ENCODE results near the gene LRRC45. TPM values are rescaled to one million over a fixed set of nuclear protein-coding genes. Genes with fewer than 3 reads are reported as not detected.

Gene LRRC45
- total and polyA plus RNA-seq, 2 donors (not counting 3 experiments of a cell fraction or from before 2014, with no cell fraction given): 7.6 to 22.9 TPM

DNA sequence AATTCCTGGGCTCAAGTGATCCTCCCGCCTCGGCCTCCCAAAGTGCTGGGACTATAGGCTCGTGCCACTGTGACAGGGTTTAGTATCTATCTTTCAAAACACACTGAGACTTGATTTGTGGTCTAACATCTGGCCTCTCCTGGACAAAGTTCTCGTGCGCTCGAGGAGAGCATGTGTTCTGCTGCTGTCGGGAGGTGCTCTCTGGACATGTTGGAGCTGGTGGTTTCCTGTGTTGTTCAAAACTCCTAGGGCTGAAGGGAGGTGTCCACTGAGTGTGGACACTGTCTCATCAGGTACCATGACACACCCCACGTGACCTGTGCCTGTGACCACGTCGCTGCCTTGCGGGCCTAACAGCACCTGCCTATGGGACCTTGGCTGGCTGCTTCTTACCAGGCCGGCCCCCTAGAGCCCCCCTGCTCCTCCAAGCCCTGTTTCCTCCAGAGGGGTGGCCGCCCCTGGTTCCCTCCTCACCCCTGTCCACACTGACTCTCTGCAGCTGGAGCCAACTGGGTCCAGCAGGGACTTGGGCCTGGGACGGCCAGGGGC is 22.9 kb downstream of the LRRC45 start:
- FAIRE-seq (no peak), DNase-seq (ENCODE audit: low read depth, low spot score) (no peak)
- Histone ChIP-seq H2AFZ (ENCODE audit: low read depth, low read length) (no peak overlapping the region), H3K4me2 (ENCODE audit: insufficient read depth, low read length) (no peak overlapping the region), H3K9me3 (replicated peaks; ENCODE audit: control insufficient read depth, insufficient read depth, low read length) (no peaks in the 10 kb centered on the region), H3K27ac (ENCODE audit: insufficient read depth, low read depth, low read length) (no peak overlapping the region), H3K36me3 (ENCODE audit: control insufficient read depth in 2 of 2, extremely low read depth in 1 of 2, insufficient read depth in 2 of 2, low read length in 2 of 2) (peaks cover 0 to 7% of the 10 kb centered on the region in 2 experiments), H3K4me1 (ENCODE audit: control insufficient read depth, extremely low read depth, insufficient read depth, low read length) (peaks cover 6% of the 10 kb centered on the region), H3K9ac (replicated peaks; ENCODE audit: extremely low read depth, insufficient read depth, low read length) (no peak overlapping the region), H3K9me1 (replicated peaks; ENCODE audit: control insufficient read depth, extremely low read depth, insufficient read depth, low read length) (no peaks in the 10 kb centered on the region), H4K20me1 (replicated peaks; ENCODE audit: control insufficient read depth, extremely low read depth, insufficient read depth, low read length) (no peaks in the 10 kb centered on the region), H3K4me3 (replicated peaks in 1 of 3; ENCODE audit: insufficient read depth in 1 of 3, low read depth in 1 of 3, low read length in 3 of 3) (no peak overlapping the region), H3K79me2 (ENCODE audit: control insufficient read depth, insufficient read depth, low read length) (no peaks in the 10 kb centered on the region), H3K27me3 (ENCODE audit: control insufficient read depth in 2 of 2, insufficient read depth in 2 of 2, low read length in 2 of 2) (no peaks in the 10 kb centered on the region)
- dilution Hi-C loops (cut with MboI; ENCODE audit: extremely low pct_ligation_motif_present, low sequenced_read_pairs) (no loop called here), intact Hi-C loops (cut with micrococcal nuclease) (no loop called here)
- ChIA-PET POLR2A (no interaction called here), CTCF (no interaction called here)
- no TSS peak for BruUV-seq (replicated peaks)
- TF ChIP-seq EZH2 (IDR thresholded peaks at IDR 0.05; ENCODE audit: borderline replicate concordance, low read depth, low read length, severe bottlenecking) (no peak), POLR2AphosphoS5 (IDR thresholded peaks at IDR 0.05; ENCODE audit: insufficient read depth, low read depth, low read length) (no peak), POLR2A (IDR thresholded peaks at IDR 0.05; ENCODE audit: low read depth, low read length) (no peak), JUN (IDR thresholded peaks at IDR 0.05; ENCODE audit: borderline replicate concordance, insufficient read depth, insufficient read length, low read depth) (no peak), FOS (IDR thresholded peaks at IDR 0.05; ENCODE audit: borderline replicate concordance, insufficient read depth, low read length) (no peak), GATA2 (IDR thresholded peaks at IDR 0.05; ENCODE audit: insufficient read depth, insufficient read length, low read depth, low read length) (no peak), MYC (IDR thresholded peaks at IDR 0.05; ENCODE audit: low read depth, low read length) (no peak)
- TF ChIP-seq, protein P1, sequence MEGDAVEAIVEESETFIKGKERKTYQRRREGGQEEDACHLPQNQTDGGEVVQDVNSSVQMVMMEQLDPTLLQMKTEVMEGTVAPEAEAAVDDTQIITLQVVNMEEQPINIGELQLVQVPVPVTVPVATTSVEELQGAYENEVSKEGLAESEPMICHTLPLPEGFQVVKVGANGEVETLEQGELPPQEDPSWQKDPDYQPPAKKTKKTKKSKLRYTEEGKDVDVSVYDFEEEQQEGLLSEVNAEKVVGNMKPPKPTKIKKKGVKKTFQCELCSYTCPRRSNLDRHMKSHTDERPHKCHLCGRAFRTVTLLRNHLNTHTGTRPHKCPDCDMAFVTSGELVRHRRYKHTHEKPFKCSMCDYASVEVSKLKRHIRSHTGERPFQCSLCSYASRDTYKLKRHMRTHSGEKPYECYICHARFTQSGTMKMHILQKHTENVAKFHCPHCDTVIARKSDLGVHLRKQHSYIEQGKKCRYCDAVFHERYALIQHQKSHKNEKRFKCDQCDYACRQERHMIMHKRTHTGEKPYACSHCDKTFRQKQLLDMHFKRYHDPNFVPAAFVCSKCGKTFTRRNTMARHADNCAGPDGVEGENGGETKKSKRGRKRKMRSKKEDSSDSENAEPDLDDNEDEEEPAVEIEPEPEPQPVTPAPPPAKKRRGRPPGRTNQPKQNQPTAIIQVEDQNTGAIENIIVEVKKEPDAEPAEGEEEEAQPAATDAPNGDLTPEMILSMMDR (IDR thresholded peaks at IDR 0.05; ENCODE audit: extremely low read depth in 1 of 2, insufficient read depth in 1 of 2, low read depth in 1 of 2, low read length in 2 of 2): no peak
- TF ChIP-seq, protein P2, sequence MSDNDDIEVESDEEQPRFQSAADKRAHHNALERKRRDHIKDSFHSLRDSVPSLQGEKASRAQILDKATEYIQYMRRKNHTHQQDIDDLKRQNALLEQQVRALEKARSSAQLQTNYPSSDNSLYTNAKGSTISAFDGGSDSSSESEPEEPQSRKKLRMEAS (IDR thresholded peaks at IDR 0.05; ENCODE audit: insufficient read depth, insufficient read length): no peak

All from endothelial cell of umbilical vein (primary cell).